ENCODE data around the gene SLX4.
"Not testable (repeated sequence)": the region's sequence is repeated elsewhere in the genome, so short reads cannot be mapped to it uniquely, and the experiment has no call there.

SLX4 gene

GRCh38 chr16:3640632-3641501 is 29.5 kb upstream of the SLX4 start:
- DNase-seq, result no peak

- no peak for DNase-seq
Measured at GRCh38 chr16:3640207-3640606, 28.8 kb upstream of the SLX4 start.

- no peak for DNase-seq
Measured at GRCh38 chr16:3638916-3639644, 27.7 kb upstream of the SLX4 start.

GRCh38 chr16:3637371-3637923 is 26.0 kb upstream of the SLX4 start:
- peak in 1 of 2 experiments; percentile 27 for DNase-seq

- DNase-seq, result no peak
Measured at GRCh38 chr16:3625911-3626732, 14.7 kb upstream of the SLX4 start.

GRCh38 chr16:3625331-3625730 is 13.9 kb upstream of the SLX4 start:
- no peak for DNase-seq

GRCh38 chr16:3623642-3624041 is 12.2 kb upstream of the SLX4 start:
- DNase-seq, result no peak

GRCh38 chr16:3618769-3619141 is 7.3 kb upstream of the SLX4 start:
- no peak for DNase-seq

- no peak for DNase-seq
Measured at GRCh38 chr16:3612510-3613466, 1.4 kb upstream of the SLX4 start.

GRCh38 chr16:3610698-3611145 is 684 bp downstream of the SLX4 start:
- DNase-seq, result no peak

GRCh38 chr16:3609895-3610697 is 1.3 kb downstream of the SLX4 start:
- no peak for DNase-seq

- DNase-seq, result not testable (repeated sequence)
Measured at GRCh38 chr16:3608976-3609375, 2.4 kb downstream of the SLX4 start.

GRCh38 chr16:3608069-3608468 is 3.3 kb downstream of the SLX4 start:
- no peak for DNase-seq

- DNase-seq, result no peak
Measured at GRCh38 chr16:3607634-3608033, 3.8 kb downstream of the SLX4 start.

- no peak for DNase-seq
Measured at GRCh38 chr16:3607161-3607560, 4.2 kb downstream of the SLX4 start.

GRCh38 chr16:3606441-3606840 is 5.0 kb downstream of the SLX4 start:
- DNase-seq, result no peak

- no peak for DNase-seq
Measured at GRCh38 chr16:3602320-3602653, 9.1 kb downstream of the SLX4 start.

GRCh38 chr16:3601614-3602319 is 9.6 kb downstream of the SLX4 start:
- no peak for DNase-seq

GRCh38 chr16:3599922-3600321 is 11.5 kb downstream of the SLX4 start:
- no peak for DNase-seq

- no peak for DNase-seq
Measured at GRCh38 chr16:3599121-3599520, 12.3 kb downstream of the SLX4 start.
